Endothelial cell (in vitro differentiated cells): ENCODE data around the gene ZNF697. TPM values are rescaled to one million over a fixed set of nuclear protein-coding genes. Genes with fewer than 3 reads are reported as not detected.
"Not testable (repeated sequence)": the region's sequence is repeated elsewhere in the genome, so short reads cannot be mapped to it uniquely, and the experiment has no call there.

Experiments
- DNase-seq: peaks from one replicate; pipeline ENCODE4 v3.0.0; 2021; ENCODE audit warnings: low spot score
- H3K27ac Mint-ChIP-seq: one replicate; pipeline ENCODE4 v1.8.0; 2021; ENCODE audit warnings: mixed read lengths, inconsistent platforms; ENCODE audit not compliant: unreplicated experiment
- H3K27me3 Mint-ChIP-seq: one replicate; pipeline ENCODE4 v1.8.0; 2021; ENCODE audit warnings: mild to moderate bottlenecking, moderate library complexity, mixed read lengths, inconsistent platforms; ENCODE audit not compliant: unreplicated experiment
- H3K36me3 Mint-ChIP-seq: one replicate; pipeline ENCODE4 v1.8.0; 2021; ENCODE audit warnings: mild to moderate bottlenecking, low read depth, mixed read lengths, inconsistent platforms; ENCODE audit not compliant: unreplicated experiment
- H3K4me1 Mint-ChIP-seq: one replicate; pipeline ENCODE4 v1.8.0; 2021; ENCODE audit warnings: mild to moderate bottlenecking, mixed read lengths, inconsistent platforms; ENCODE audit not compliant: unreplicated experiment
- H3K4me3 Mint-ChIP-seq: one replicate; pipeline ENCODE4 v1.8.0; 2021; ENCODE audit warnings: mild to moderate bottlenecking, mixed read lengths, inconsistent platforms; ENCODE audit not compliant: unreplicated experiment
- H3K9me3 Mint-ChIP-seq: one replicate; pipeline ENCODE4 v1.8.0; 2021; ENCODE audit warnings: mixed read lengths, inconsistent platforms; ENCODE audit not compliant: unreplicated experiment
- total RNA-seq: library from RNA; stranded (reverse); fragmentation: NEBNext Ultra II Directional; extraction: Animal tissue kit (Norgen Biotek cat#: 25700); gene quantifications from one replicate; pipeline ENCODE4 v1.2.1, GENCODE V29; 2021; ENCODE audit not compliant: unreplicated experiment
- TF ChIP-seq, protein P1 (sequence below): fragments of 200-600 bp; sonication (generic); IDR thresholded peaks from one replicate; pipeline ENCODE4 v1.5.0; 2021; ENCODE audit warnings: antibody characterized with exemption; ENCODE audit not compliant: unreplicated experiment

The ZNF697 gene
- total RNA-seq, 1 donor from 2014 or later = 13.3 TPM

DNA sequence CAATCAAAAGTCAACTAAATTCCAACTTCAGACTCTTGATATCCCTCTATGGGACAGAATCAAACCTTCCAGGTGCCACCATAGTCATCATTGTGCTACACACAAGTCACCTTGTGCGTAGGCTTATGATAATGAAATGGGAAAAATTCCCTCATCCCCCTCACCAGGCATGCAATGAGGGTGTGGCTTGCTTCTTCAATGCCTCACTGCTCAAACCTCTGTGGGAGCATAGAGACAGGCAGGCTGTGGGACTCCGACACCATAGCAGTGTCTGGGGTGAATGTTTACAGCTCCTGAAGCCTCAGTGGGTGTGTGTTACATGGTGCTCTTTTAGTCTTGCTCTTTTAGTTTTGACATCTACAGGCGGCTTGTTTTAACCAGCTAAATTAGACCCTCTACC, 42.4 kb downstream of the ZNF697 start:
- no peak for DNase-seq
- Mint-ChIP-seq H3K9me3 (no peaks in the 10 kb centered on the region), H3K36me3 (no peaks in the 10 kb centered on the region), H3K27me3 (peaks cover 3% of the 10 kb centered on the region), H3K4me1 (peaks cover 45% of the 10 kb centered on the region), H3K4me3 (no peak overlapping the region), H3K27ac (no peak overlapping the region)
- TF ChIP-seq, protein P1, sequence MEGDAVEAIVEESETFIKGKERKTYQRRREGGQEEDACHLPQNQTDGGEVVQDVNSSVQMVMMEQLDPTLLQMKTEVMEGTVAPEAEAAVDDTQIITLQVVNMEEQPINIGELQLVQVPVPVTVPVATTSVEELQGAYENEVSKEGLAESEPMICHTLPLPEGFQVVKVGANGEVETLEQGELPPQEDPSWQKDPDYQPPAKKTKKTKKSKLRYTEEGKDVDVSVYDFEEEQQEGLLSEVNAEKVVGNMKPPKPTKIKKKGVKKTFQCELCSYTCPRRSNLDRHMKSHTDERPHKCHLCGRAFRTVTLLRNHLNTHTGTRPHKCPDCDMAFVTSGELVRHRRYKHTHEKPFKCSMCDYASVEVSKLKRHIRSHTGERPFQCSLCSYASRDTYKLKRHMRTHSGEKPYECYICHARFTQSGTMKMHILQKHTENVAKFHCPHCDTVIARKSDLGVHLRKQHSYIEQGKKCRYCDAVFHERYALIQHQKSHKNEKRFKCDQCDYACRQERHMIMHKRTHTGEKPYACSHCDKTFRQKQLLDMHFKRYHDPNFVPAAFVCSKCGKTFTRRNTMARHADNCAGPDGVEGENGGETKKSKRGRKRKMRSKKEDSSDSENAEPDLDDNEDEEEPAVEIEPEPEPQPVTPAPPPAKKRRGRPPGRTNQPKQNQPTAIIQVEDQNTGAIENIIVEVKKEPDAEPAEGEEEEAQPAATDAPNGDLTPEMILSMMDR = no peak

DNA sequence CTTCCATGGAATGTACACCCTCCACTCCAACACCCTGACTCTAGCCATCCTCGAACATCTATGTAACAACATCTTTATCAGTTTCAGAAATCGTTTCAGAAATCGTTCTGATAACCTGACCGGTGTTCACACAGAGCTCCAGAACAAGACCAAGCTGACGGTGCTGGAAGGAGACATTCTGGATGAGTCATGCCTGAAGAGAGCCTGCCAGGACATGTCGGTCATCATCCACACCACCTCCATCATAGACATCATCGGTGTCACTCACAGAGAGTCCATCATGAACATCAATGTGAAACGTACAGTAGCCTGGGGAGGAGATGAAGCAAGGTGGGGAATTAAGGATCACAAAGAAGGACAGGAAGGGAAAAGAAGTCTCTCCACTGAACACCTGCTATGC, 43.0 kb downstream of the ZNF697 start:
- not testable (repeated sequence) for DNase-seq, H3K27ac Mint-ChIP-seq, H3K27me3 Mint-ChIP-seq, H3K36me3 Mint-ChIP-seq, H3K9me3 Mint-ChIP-seq, H3K4me3 Mint-ChIP-seq
- peaks cover 45% of the 10 kb centered on the region for H3K4me1 Mint-ChIP-seq

DNA sequence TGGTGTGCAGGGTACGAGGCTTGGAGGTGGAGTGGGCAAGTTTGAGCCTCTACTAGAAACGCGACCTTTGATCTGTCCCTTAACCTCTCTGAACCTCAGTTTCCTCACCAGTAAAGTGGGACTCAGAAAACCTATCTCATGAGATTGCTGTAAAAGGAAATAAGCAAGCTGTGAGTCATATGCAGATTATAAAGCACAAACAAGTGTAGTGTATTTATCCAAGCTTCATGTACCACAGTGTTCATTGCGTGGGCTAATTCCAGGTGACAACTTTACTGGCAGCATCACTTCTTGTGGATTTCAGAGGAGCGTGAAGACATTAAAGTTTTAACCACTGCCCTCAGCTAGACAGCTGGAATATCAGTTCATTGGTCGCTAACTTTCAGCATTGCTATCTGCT, 44.4 kb downstream of the ZNF697 start:
- DNase-seq = no peak
- Mint-ChIP-seq H3K27me3 (peaks cover 2% of the 10 kb centered on the region), H3K4me1 (peaks cover 40% of the 10 kb centered on the region), H3K27ac (peak overlapping the region; percentile 76), H3K4me3 (no peak overlapping the region), H3K36me3 (no peaks in the 10 kb centered on the region), H3K9me3 (no peaks in the 10 kb centered on the region)
- TF ChIP-seq, protein P1 = no peak

DNA sequence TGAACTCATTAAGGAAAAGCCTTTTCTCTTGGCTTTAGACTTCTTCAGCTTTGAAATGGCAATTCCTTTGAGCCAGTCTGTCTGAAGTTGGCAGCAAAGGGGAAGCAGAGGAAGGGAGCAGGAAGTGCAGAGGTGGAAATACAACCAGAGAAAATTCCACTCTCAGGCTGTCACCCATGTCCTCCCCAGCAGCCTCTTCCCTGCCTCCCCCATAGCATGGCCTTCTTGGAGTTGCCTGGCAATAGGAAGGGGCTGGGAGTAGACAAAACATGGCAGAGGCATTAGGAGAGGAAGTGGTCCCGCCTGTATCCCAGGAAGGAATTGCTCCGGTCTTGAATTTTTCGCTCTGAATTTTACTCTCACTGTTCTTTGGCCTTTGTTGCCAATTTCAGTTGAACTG, 44.8 kb downstream of the ZNF697 start:
- not testable (repeated sequence) for H3K9me3 Mint-ChIP-seq, H3K36me3 Mint-ChIP-seq, H3K4me3 Mint-ChIP-seq, DNase-seq, H3K27me3 Mint-ChIP-seq
- Mint-ChIP-seq H3K4me1 (peaks cover 39% of the 10 kb centered on the region), H3K27ac (peak overlapping the region; percentile 53)

DNA sequence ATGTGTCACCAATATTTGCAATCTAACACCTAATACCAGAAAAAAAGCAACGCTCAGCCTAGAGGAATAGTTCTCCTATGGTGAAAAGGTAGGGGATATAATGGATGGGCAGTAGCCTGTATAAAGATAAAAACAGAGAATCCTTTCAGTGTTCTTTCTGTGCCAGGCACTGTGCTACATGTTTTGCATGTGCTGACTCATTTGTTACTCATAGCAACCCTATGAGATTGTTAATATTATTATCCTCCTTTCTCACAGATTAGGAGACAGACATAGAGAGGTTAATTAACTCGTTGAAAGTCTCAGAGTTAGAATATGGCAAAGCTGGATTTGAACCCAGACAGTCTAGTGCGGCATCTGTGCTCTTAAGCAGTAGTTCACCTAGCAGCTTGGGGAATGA, 45.3 kb downstream of the ZNF697 start:
- not testable (repeated sequence) for H3K9me3 Mint-ChIP-seq, H3K27ac Mint-ChIP-seq, H3K27me3 Mint-ChIP-seq, DNase-seq, H3K36me3 Mint-ChIP-seq, H3K4me3 Mint-ChIP-seq
- H3K4me1 Mint-ChIP-seq = peaks cover 35% of the 10 kb centered on the region

DNA sequence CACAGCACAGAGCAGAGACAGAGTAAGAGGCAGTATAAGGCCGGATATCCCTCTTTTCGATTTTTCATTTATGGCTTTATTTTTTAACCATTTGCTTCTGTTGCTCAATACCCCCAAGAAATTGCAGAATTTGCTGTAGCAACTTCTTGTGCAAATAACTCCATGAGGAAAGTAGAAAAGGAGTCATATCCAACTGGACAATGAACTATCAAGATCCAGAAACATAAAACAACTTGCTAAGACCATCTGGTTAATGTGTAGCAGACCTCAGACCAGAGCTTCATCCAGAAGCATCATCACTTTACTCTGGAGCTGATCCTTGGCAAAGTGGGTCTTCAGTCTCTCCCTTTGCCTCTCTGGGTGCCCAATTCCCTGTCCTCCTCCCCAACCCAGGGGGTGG, 45.9 kb downstream of the ZNF697 start:
- peaks cover 2% of the 10 kb centered on the region for H3K27me3 Mint-ChIP-seq
- TF ChIP-seq, protein P1 = no peak
- no peaks in the 10 kb centered on the region for H3K36me3 Mint-ChIP-seq
- no peak overlapping the region for H3K4me3 Mint-ChIP-seq
- H3K27ac Mint-ChIP-seq = no peak overlapping the region
- H3K9me3 Mint-ChIP-seq = no peaks in the 10 kb centered on the region
- DNase-seq = no peak
- H3K4me1 Mint-ChIP-seq = peaks cover 32% of the 10 kb centered on the region

DNA sequence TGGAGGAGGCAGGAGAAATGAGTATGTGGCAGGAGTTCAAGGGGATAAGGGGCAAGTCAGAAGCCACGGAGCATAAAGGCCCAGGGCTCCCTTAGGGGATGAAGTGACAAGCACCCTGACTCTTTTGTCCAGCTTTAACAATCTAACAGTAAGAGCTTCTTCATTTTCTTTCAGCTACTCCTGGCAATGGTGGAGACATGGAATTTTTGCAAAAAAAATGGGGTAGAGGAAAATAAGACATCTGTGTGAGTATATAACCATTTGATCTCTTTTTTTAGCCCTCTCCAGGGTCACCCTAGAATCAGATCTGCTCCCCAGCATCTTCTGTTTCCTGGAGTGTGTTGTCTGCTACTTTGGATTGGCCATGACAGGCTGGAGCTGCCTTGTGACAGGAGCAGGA, 47.1 kb downstream of the ZNF697 start:
- TF ChIP-seq, protein P1 = no peak
- H3K4me3 Mint-ChIP-seq = no peak overlapping the region
- H3K36me3 Mint-ChIP-seq = no peaks in the 10 kb centered on the region
- H3K9me3 Mint-ChIP-seq = no peaks in the 10 kb centered on the region
- peaks cover 2% of the 10 kb centered on the region for H3K27me3 Mint-ChIP-seq
- H3K27ac Mint-ChIP-seq = no peak overlapping the region
- peaks cover 26% of the 10 kb centered on the region for H3K4me1 Mint-ChIP-seq
- DNase-seq = no peak
